Heart right ventricle (tissue), 16 donors: ENCODE results near the gene KIAA0753. TPM values are rescaled to one million over a fixed set of nuclear protein-coding genes. Genes with fewer than 3 reads are reported as not detected.

Experiments used
- ATAC-seq, 8 donors: fragments of 200-7000 bp; cut with Tn5 transposase; one replicate each; pipeline ENCODE4 v1.9.1; 2020; ENCODE audit warnings: mild to moderate bottlenecking in 8 of 8, moderate library complexity in 8 of 8, moderate number of reproducible peaks in 1 of 8
- DNase-seq, 2 donors: peaks; one replicate each; pipeline ENCODE4 v3.0.0-alpha.2; 2020
- H3K27ac ChIP-seq, 10 donors: fragments of 200-600 bp; sonication (generic) in 2 of 10; one replicate each; pipeline versions ENCODE4 v1.5.0 to v1.8.0; 2020 to 2022; ENCODE audit warnings: mild to moderate bottlenecking in 3 of 10
- H3K27me3 ChIP-seq, 7 donors: fragments of 200-600 bp; one replicate each; pipeline ENCODE4 v1.8.0; 2021 to 2022; ENCODE audit warnings: mild to moderate bottlenecking in 2 of 7
- H3K36me3 ChIP-seq, 9 donors: fragments of 200-600 bp; sonication (generic) in 1 of 9; one replicate each; pipeline versions ENCODE4 v1.5.0 to v1.8.0; 2020 to 2022; ENCODE audit warnings: mild to moderate bottlenecking in 2 of 9
- H3K4me1 ChIP-seq, 9 donors: fragments of 200-600 bp; sonication (generic) in 1 of 9; one replicate each; pipeline versions ENCODE4 v1.5.0 to v1.8.0; 2020 to 2022; ENCODE audit warnings: mild to moderate bottlenecking in 4 of 9
- H3K4me3 ChIP-seq, 10 donors: fragments of 200-600 bp; sonication (generic) in 2 of 10; one replicate each; pipeline versions ENCODE4 v1.5.0 to v1.8.0; 2020 to 2022; ENCODE audit warnings: mild to moderate bottlenecking in 7 of 10, moderate library complexity in 2 of 10
- H3K9me3 ChIP-seq, 11 donors: fragments of 200-600 bp in 10 of 11; sonication (generic) in 2 of 11; one replicate each; pipeline versions ENCODE4 v1.5.0 to v1.8.0; 2013 to 2022; ENCODE audit warnings: mild to moderate bottlenecking in 2 of 11, control low read depth in 1 of 11, moderate library complexity in 1 of 11
- WGBS, 2 donors: extraction: QIAGEN DNeasy Blood & Tissue Kit; methylation state at CpG; one replicate each; pipeline ENCODE4 v1.1.7; 2013; ENCODE audit warnings: inconsistent platforms in 1 of 2; 5-methylcytosine and 5-hydroxymethylcytosine counted together
- intact Hi-C, 10 donors: fragments of 100-400 bp; cut with DNase I; formaldehyde crosslinking; loops; one replicate each; pipeline versions ENCODE4 v1.11.1 to v1.14.2; 2022
- polyA plus RNA-seq, 2 donors: library from polyadenylated mRNA; stranded (reverse); fragments of 200-250 nt; gene quantifications; one replicate each; pipeline ENCODE4 v1.2.3, GENCODE V29; 2013
- total RNA-seq, 10 donors: library from RNA; stranded (reverse); fragmentation: NEBNext Ultra II Directional in 3 of 10; extraction: Animal tissue kit (Norgen Biotek cat#: 25700) in 3 of 10; gene quantifications; one replicate each; pipeline versions ENCODE4 v1.2.1 to v1.2.4, GENCODE V29; 2021 to 2023
- TF ChIP-seq, protein P1 (sequence below), 9 donors: fragments of 200-600 bp; sonication (generic) in 2 of 9; IDR thresholded peaks; one replicate each; pipeline versions ENCODE4 v1.5.0 to v1.8.0; 2021 to 2022; ENCODE audit warnings: antibody characterized with exemption in 9 of 9, mild to moderate bottlenecking in 5 of 9, moderate library complexity in 1 of 9
- donor health status: Arrhythmogenic right ventricular cardiomyopathy.
- donor health status: ischemic (EF 13 %, LVEDD 7.1; RV severe dilation, severe dysfunction).
- donor health status: healthy with polysubstance abuse.
- donor health status: DM: no; HTN: yes; CAD: no.
- donor health status: DM: no; HTN: no; CAD: no.
- donor health status: ischemic (EF 25% LVEDD 6.9; RV normal size, moderate dysfunction).
- donor health status: ischemic (EF 25% LVEDD 5.7; RV mildly dilated, moderate dysfunction).
- donor health status: healthy.
- donor health status: DM: yes; HTN: yes; CAD: no.
- donor health status: Ischemic cardiomyopathy.
- donor health status: ischemic (EF 35%, LVEDD 5.7; RV mildly dilated, moderate dysfunction).
- donor health status: nonischemic (EF 11% LVEDD 7.7; RV severe dilation, severe dysfunction).
- donor health status: DM: yes; HTN: yes; CAD: no.
- donor health status: PGD.
- donor health status: ischemic (EF 29% LVEDD 5.4; RV normal size, mild dysfunction).
- donor health status: nonischemic (EF 23%, LVEDD 6.1; RV moderate dilation, normal function).

KIAA0753 gene
- total and polyA plus RNA-seq, 12 donors, result 2.4 to 9.9 (median 5.5) TPM

DNA sequence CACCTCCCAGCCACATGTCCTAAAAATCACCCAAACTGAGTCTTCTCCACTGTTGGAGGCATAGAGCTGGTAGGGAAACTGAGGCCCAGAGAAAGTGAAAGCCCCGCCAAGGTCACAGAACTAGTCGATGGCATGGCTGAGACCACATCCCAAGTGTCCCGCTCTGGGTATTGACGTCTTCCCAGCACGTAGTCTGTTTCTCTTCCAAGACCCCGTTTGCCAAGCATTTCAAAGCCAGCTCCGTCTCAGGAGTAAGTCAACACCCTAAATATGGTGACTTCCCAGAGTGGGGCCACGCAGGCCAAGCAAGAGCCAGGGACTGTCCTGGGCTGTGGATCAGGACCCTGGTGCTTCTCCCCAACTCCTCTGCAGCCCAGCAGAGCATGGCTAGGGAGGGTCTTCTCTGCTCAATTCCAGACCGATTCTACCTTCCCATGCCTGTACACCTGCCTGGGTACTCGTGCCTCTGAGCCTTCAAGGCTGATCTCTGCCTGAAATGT, 103.9 kb downstream of the KIAA0753 start:
- ATAC-seq (no peak), DNase-seq (no peak)
- TF ChIP-seq, protein P1, sequence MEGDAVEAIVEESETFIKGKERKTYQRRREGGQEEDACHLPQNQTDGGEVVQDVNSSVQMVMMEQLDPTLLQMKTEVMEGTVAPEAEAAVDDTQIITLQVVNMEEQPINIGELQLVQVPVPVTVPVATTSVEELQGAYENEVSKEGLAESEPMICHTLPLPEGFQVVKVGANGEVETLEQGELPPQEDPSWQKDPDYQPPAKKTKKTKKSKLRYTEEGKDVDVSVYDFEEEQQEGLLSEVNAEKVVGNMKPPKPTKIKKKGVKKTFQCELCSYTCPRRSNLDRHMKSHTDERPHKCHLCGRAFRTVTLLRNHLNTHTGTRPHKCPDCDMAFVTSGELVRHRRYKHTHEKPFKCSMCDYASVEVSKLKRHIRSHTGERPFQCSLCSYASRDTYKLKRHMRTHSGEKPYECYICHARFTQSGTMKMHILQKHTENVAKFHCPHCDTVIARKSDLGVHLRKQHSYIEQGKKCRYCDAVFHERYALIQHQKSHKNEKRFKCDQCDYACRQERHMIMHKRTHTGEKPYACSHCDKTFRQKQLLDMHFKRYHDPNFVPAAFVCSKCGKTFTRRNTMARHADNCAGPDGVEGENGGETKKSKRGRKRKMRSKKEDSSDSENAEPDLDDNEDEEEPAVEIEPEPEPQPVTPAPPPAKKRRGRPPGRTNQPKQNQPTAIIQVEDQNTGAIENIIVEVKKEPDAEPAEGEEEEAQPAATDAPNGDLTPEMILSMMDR (IDR thresholded peaks at IDR 0.05), result no peak
- peaks cover 0 to 14% (median 0%) of the 10 kb centered on the region in 11 donors for H3K9me3 ChIP-seq
- peaks cover 0 to 3% (median 0%) of the 10 kb centered on the region in 7 donors for H3K27me3 ChIP-seq
- intact Hi-C loops, result no loop called here
- peaks cover 0 to 4% (median 0%) of the 10 kb centered on the region in 9 donors for H3K4me1 ChIP-seq
- no peak overlapping the region for H3K27ac ChIP-seq
- H3K4me3 ChIP-seq, result no peak overlapping the region
- 86 to 88% methylated on average over 10 of the region's 10 CpGs for WGBS, 2 donors
- no peaks in the 10 kb centered on the region for H3K36me3 ChIP-seq

DNA sequence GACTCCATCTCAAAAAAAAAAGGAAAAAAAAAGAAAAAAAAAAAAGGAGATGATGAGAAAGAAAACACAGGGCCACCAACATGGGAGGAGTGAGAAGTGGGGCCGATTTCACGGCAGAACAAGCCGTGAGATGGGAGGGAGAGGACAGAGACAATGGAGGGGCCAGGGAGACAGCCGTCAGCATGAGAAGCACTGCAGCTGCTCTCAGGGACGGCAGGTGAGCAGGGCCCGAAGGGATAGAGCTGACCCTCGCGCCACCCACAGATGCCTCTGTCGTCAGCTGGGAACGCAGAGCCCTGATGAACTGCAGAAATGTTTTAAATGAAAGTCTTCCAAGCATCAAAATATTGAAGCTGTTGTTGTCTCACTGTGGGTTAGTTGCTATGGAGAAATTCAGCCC, 104.5 kb downstream of the KIAA0753 start:
- H3K4me3 ChIP-seq, result no peak overlapping the region
- TF ChIP-seq, protein P1 (IDR thresholded peaks at IDR 0.05), result no peak
- H3K27me3 ChIP-seq, result peaks cover 0 to 3% (median 0%) of the 10 kb centered on the region in 7 donors
- no peak overlapping the region for H3K27ac ChIP-seq
- intact Hi-C loops, result no loop called here
- WGBS, 2 donors, result 65 to 73% methylated on average over 10 of the region's 10 CpGs
- H3K36me3 ChIP-seq, result no peaks in the 10 kb centered on the region
- peaks cover 0 to 14% (median 0%) of the 10 kb centered on the region in 11 donors for H3K9me3 ChIP-seq
- no peak for DNase-seq
- ATAC-seq, result no peak
- peaks cover 0 to 4% (median 0%) of the 10 kb centered on the region in 9 donors for H3K4me1 ChIP-seq

DNA sequence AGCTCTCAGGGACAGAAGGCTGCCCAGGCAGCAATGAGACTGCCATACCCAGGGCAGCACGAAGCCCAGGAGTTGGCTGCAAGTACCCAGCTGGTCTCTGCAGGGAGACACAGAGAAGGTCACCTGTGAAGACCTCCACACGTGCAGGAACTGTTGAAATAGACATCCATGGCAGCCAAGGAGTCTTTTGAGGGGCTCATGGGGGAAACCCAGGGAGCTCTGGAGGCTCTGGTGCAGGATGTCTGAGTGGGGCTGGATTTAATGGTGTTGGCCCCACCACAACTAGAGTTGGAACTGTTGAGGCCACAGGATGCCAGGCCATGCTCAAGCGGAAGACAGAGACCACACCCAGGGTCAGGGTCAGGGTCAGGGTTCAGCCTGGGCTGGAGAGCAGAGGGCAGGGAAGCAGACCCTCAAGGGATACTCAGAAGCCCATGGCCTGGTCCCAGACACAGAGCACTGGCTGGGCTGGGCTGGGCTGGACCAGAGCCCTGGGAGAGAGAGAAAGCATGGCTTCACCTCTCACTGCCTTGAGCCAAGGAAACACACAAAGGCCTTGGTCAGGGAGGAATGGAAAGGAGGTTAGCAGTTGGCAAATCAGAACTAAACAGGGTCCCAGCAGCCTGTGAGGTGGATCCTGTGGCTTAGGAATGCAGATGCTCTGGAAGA, 105.5 kb downstream of the KIAA0753 start:
- no peak for DNase-seq
- WGBS, 2 donors, result 63 to 79% methylated on average over 3 of the region's 3 CpGs
- intact Hi-C loops, result no loop called here
- Histone ChIP-seq H3K27ac (no peak overlapping the region), H3K27me3 (peaks cover 0 to 3% (median 0%) of the 10 kb centered on the region in 7 donors), H3K4me1 (peaks cover 0 to 4% (median 0%) of the 10 kb centered on the region in 9 donors), H3K36me3 (no peaks in the 10 kb centered on the region), H3K4me3 (no peak overlapping the region), H3K9me3 (peaks cover 0 to 12% (median 0%) of the 10 kb centered on the region in 11 donors)
- TF ChIP-seq, protein P1 (IDR thresholded peaks at IDR 0.05), result no peak
- ATAC-seq, result peak in 1 of 8 donors; percentile 21

DNA sequence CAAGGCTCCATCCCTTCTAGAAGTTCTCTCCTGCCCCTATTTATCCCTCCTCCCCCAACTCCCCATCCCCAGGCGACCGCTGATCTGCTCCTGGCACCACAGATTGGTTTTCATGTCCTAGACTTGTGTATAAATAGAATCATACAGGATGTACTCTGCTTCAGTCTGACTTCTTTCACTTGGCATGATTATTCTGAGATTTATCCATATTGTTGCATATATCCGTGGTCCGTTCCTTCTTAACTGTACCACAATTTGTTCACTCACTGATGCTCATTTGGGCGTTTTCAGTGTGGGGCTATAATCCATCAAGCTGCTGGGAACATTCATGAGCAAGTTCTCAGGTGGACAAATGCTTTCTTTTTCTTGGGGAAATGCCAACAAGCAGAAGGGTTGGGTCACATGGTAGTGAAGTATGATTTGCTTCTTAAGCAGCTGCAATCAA, 108.0 kb downstream of the KIAA0753 start:
- Histone ChIP-seq H3K4me1 (peaks cover 0 to 4% (median 0%) of the 10 kb centered on the region in 9 donors), H3K27me3 (no peaks in the 10 kb centered on the region), H3K36me3 (no peaks in the 10 kb centered on the region), H3K27ac (no peak overlapping the region), H3K4me3 (no peak overlapping the region), H3K9me3 (no peaks in the 10 kb centered on the region)
- no peak for DNase-seq
- intact Hi-C loops, result no loop called here
- WGBS, 2 donors, result 47 to 56% methylated on average over 5 of the region's 5 CpGs
- TF ChIP-seq, protein P1 (IDR thresholded peaks at IDR 0.05), result no peak
- peak in 1 of 8 donors; percentile 65 for ATAC-seq
